Activated CD8-positive, alpha-beta T cell treated with anti-CD3 and anti-CD28 coated beads for 36 hours (primary cell): Measurements from ENCODE around the gene BLM. TPM values are rescaled to one million over a fixed set of nuclear protein-coding genes. Genes with fewer than 3 reads are reported as not detected.
A peak's percentile ranks its signal among the peaks of the same experiment; 100 is the strongest.

Source experiments
- ATAC-seq: fragments of 200-7000 bp; cut with Tn5 transposase; one replicate; pipeline ENCODE4 v1.10.0; 2021; ENCODE audit warnings: mild to moderate bottlenecking, moderate library complexity
- CTCF ChIA-PET: fragments of 350-600 bp; sonication (Branson Sonifier 250); formaldehyde crosslinking; loops from one replicate; lab custom pipeline; 2021; ENCODE audit warnings: antibody characterized with exemption; lab: Charles Lee
- POLR2A ChIA-PET: fragments of 350-600 bp; sonication (Branson Sonifier 250); formaldehyde crosslinking; loops from one replicate; lab custom pipeline; 2021; ENCODE audit warnings: antibody characterized with exemption; lab: Charles Lee
- DNase-seq: peaks from one replicate; pipeline ENCODE4 v3.0.0-alpha.2; 2020
- H3K27ac Mint-ChIP-seq: one replicate; pipeline ENCODE4 v1.8.0; 2021; ENCODE audit warnings: mild to moderate bottlenecking, mixed read lengths
- H3K27me3 Mint-ChIP-seq: one replicate; pipeline ENCODE4 v1.8.0; 2021; ENCODE audit warnings: mixed read lengths
- H3K36me3 Mint-ChIP-seq: one replicate; pipeline ENCODE4 v1.8.0; 2021; ENCODE audit warnings: low read depth, mixed read lengths
- H3K4me1 Mint-ChIP-seq: one replicate; pipeline ENCODE4 v1.8.0; 2021; ENCODE audit warnings: low read depth, mixed read lengths
- H3K4me3 Mint-ChIP-seq: one replicate; pipeline ENCODE4 v1.8.0; 2021; ENCODE audit warnings: mild to moderate bottlenecking, moderate library complexity, mixed read lengths
- H3K9me3 Mint-ChIP-seq: one replicate; pipeline ENCODE4 v1.8.0; 2021; ENCODE audit warnings: mixed read lengths
- intact Hi-C: fragments of 100-400 bp; cut with micrococcal nuclease; formaldehyde crosslinking; loops from one replicate; pipeline ENCODE4 v1.10.0; 2022
- total RNA-seq, 2 experiments: library from RNA; stranded (reverse); gene quantifications; one replicate each; pipeline ENCODE4 v1.2.3, GENCODE V29; 2021
- TF ChIP-seq, protein P1 (sequence below): fragments of 200-600 bp; IDR thresholded peaks from one replicate; pipeline ENCODE4 v1.8.0; 2022; ENCODE audit warnings: antibody characterized with exemption, mild to moderate bottlenecking

BLM gene
- total RNA-seq, 2 experiments from 2014 or later: 45.2 to 53.6 TPM

GRCh38 chr15:90807074-90807785 is 90.1 kb downstream of the BLM start:
- TF ChIP-seq, protein P1, sequence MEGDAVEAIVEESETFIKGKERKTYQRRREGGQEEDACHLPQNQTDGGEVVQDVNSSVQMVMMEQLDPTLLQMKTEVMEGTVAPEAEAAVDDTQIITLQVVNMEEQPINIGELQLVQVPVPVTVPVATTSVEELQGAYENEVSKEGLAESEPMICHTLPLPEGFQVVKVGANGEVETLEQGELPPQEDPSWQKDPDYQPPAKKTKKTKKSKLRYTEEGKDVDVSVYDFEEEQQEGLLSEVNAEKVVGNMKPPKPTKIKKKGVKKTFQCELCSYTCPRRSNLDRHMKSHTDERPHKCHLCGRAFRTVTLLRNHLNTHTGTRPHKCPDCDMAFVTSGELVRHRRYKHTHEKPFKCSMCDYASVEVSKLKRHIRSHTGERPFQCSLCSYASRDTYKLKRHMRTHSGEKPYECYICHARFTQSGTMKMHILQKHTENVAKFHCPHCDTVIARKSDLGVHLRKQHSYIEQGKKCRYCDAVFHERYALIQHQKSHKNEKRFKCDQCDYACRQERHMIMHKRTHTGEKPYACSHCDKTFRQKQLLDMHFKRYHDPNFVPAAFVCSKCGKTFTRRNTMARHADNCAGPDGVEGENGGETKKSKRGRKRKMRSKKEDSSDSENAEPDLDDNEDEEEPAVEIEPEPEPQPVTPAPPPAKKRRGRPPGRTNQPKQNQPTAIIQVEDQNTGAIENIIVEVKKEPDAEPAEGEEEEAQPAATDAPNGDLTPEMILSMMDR: no peak
- DNase-seq: no peak
- no peak overlapping the region for H3K4me3 Mint-ChIP-seq
- intact Hi-C loops: no loop called here
- H3K36me3 Mint-ChIP-seq: peaks cover 46% of the 10 kb centered on the region
- no peaks in the 10 kb centered on the region for H3K9me3 Mint-ChIP-seq
- CTCF ChIA-PET: interaction anchor here (1.1 to 2.7 kb wide), 3 partner anchors 14 to 78 kb away, joined by 4 to 15 read pairs (median 4); no protein-coding TSS in a partner anchor
- POLR2A ChIA-PET: no interaction called here
- no peaks in the 10 kb centered on the region for H3K27me3 Mint-ChIP-seq
- no peak for ATAC-seq
- H3K4me1 Mint-ChIP-seq: peaks cover 10% of the 10 kb centered on the region
- peak overlapping the region; percentile 20 for H3K27ac Mint-ChIP-seq

DNA sequence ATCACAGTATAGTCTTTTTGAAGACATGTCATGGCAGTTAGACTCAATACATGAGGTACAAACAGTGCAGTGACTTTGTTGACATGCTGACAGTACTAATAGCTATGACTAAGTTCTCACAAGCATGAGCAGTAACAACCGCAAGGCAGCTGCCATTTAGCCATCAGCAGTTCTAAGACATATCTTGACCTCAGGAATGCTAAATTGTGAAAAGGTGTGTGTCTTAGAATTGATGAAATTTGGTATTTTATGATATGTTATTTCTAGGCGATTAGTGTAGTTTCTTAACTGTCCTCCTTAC is 90.6 kb downstream of the BLM start:
- no peak overlapping the region for H3K4me3 Mint-ChIP-seq
- TF ChIP-seq, protein P1: no peak
- peaks cover 11% of the 10 kb centered on the region for H3K4me1 Mint-ChIP-seq
- H3K36me3 Mint-ChIP-seq: peaks cover 51% of the 10 kb centered on the region
- intact Hi-C loops: no loop called here
- no peaks in the 10 kb centered on the region for H3K9me3 Mint-ChIP-seq
- H3K27me3 Mint-ChIP-seq: no peaks in the 10 kb centered on the region
- no peak for ATAC-seq
- CTCF ChIA-PET: interaction anchor here (1.1 to 2.7 kb wide), 3 partner anchors 14 to 78 kb away, joined by 4 to 15 read pairs (median 4); no protein-coding TSS in a partner anchor
- POLR2A ChIA-PET: no interaction called here
- H3K27ac Mint-ChIP-seq: no peak overlapping the region
- DNase-seq: no peak

DNA sequence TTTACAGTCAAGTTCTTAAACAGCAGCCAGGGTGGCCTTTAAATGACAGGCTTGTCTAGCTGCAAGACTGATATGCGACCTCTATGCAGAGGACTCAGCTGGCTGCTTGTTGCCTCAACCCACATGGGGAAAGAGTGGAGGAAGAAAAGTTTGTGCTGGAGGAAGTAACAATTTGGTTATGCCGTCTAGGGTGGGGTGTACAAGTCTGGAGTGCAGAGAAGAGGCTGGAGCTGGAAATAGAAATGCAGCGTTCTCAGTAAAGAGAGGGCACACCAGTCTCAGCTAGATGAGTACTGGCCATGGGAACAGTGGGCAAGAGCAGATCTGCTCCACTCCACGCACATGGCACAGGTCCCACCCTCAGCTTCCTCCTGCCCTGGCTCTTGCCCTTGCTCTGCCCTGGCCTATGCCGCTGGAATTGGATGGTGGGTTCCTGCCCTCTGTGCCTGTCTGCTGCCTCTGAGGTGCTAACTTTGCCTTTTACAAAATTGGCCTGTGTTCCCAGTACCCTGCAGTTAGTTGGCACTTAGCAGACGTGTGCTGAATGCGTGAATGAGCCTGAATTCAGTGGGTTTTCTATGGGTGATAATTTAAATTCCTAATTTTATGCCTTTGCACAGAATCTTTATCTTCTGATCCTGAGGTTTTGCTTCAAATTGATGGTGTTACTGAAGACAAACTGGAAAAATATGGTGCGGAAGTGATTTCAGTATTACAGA is 91.5 kb downstream of the BLM start:
- ATAC-seq: no peak
- intact Hi-C loops: no loop called here
- H3K4me3 Mint-ChIP-seq: no peak overlapping the region
- H3K4me1 Mint-ChIP-seq: peaks cover 14% of the 10 kb centered on the region
- peaks cover 57% of the 10 kb centered on the region for H3K36me3 Mint-ChIP-seq
- ChIA-PET CTCF (interaction anchor here (1.1 to 2.7 kb wide), 3 partner anchors 13 to 77 kb away, joined by 4 to 15 read pairs (median 4); no protein-coding TSS in a partner anchor), POLR2A (interaction anchor here (1.7 kb wide), 1 partner anchor 67 kb away, joined by 3 read pairs; no protein-coding TSS in a partner anchor)
- no peak overlapping the region for H3K27ac Mint-ChIP-seq
- DNase-seq: no peak
- H3K9me3 Mint-ChIP-seq: no peaks in the 10 kb centered on the region
- no peaks in the 10 kb centered on the region for H3K27me3 Mint-ChIP-seq
- TF ChIP-seq, protein P1: no peak

DNA sequence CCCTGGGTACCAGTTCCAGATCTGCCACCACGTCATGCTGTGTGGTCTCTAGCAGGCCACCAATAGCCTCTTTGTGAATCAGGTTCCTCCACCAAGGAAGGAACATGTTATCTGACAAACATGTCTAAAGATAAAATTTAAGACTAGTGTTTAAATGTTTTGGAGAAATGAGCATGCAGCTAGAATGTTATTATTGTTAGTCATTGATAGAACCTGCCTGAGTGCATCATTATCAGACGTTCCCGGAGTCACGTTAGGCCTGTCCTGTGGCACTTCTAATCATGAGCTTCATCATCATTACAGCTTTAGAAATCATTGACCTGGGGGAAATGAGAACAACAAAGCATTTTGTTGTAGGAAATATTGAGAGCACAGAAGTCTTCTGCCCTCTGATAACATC is 92.4 kb downstream of the BLM start:
- TF ChIP-seq, protein P1: no peak
- no peak for DNase-seq
- ChIA-PET POLR2A (interaction anchor here (0.7 to 1.7 kb wide), 2 partner anchors 17 to 66 kb away, joined by 3 read pairs; no protein-coding TSS in a partner anchor), CTCF (interaction anchor here (2.7 kb wide), 1 partner anchor 76 kb away, joined by 15 read pairs; no protein-coding TSS in a partner anchor)
- no peak for ATAC-seq
- Mint-ChIP-seq H3K4me1 (peaks cover 23% of the 10 kb centered on the region), H3K4me3 (no peak overlapping the region), H3K27me3 (no peaks in the 10 kb centered on the region), H3K36me3 (peaks cover 60% of the 10 kb centered on the region), H3K27ac (no peak overlapping the region), H3K9me3 (no peaks in the 10 kb centered on the region)
- intact Hi-C loops: no loop called here
